Measurements from ENCODE around the gene FNDC10.
"Not testable (repeated sequence)": the region's sequence is repeated elsewhere in the genome, so short reads cannot be mapped to it uniquely, and the experiment has no call there.

The FNDC10 gene

GRCh38 chr1:1602304-1602967 lies 2.5 kb upstream of the FNDC10 start:
- no peak overlapping the region for H3K4me3 ChIP-seq (ENCODE audit: low read length)

GRCh38 chr1:1601564-1602303 lies 1.8 kb upstream of the FNDC10 start:
- H3K4me3 ChIP-seq (ENCODE audit: low read length): no peak overlapping the region
- TF ChIP-seq ZNF274 (IDR thresholded peaks at IDR 0.05; ENCODE audit: low read depth, low read length): no peak

More at GRCh38 chr1:1602304-1602967, 2.5 kb upstream of the FNDC10 start:
- no peak for TF ChIP-seq ZNF274 (IDR thresholded peaks at IDR 0.05; ENCODE audit: low read depth, low read length)

- no peak for TF ChIP-seq ZNF274 (IDR thresholded peaks at IDR 0.05; ENCODE audit: low read depth, low read length)
- no peak overlapping the region for H3K4me3 ChIP-seq (ENCODE audit: low read length)
Observed at GRCh38 chr1:1600861-1601563, 1.1 kb upstream of the FNDC10 start.

- TF ChIP-seq ZNF274 (IDR thresholded peaks at IDR 0.05; ENCODE audit: low read depth, low read length): no peak
- H3K4me3 ChIP-seq (ENCODE audit: low read length): peak overlapping the region; percentile 15; the same call in 1 of the 2 replicates
Observed at GRCh38 chr1:1599030-1599934, 653 bp downstream of the FNDC10 start.

- TF ChIP-seq ZNF274 (IDR thresholded peaks at IDR 0.05; ENCODE audit: low read depth, low read length): no peak
- no peak overlapping the region for H3K4me3 ChIP-seq (ENCODE audit: low read length)
Observed at GRCh38 chr1:1598720-1599029, 1.3 kb downstream of the FNDC10 start.

- TF ChIP-seq ZNF274 (IDR thresholded peaks at IDR 0.05; ENCODE audit: low read depth, low read length): no peak
- H3K4me3 ChIP-seq (ENCODE audit: low read length): no peak overlapping the region
Observed at GRCh38 chr1:1598051-1598719, 1.8 kb downstream of the FNDC10 start.

- H3K4me3 ChIP-seq (ENCODE audit: low read length): no peak overlapping the region
- no peak for TF ChIP-seq ZNF274 (IDR thresholded peaks at IDR 0.05; ENCODE audit: low read depth, low read length)
Observed at GRCh38 chr1:1597275-1597930, 2.5 kb downstream of the FNDC10 start.

GRCh38 chr1:1596493-1597274 lies 3.3 kb downstream of the FNDC10 start:
- TF ChIP-seq ZNF274 (IDR thresholded peaks at IDR 0.05; ENCODE audit: low read depth, low read length): no peak
- no peak overlapping the region for H3K4me3 ChIP-seq (ENCODE audit: low read length)

GRCh38 chr1:1595341-1595740 lies 4.6 kb downstream of the FNDC10 start:
- not testable (repeated sequence) for H3K4me3 ChIP-seq (ENCODE audit: low read length)

- H3K4me3 ChIP-seq (ENCODE audit: low read length): no peak overlapping the region
- TF ChIP-seq ZNF274 (IDR thresholded peaks at IDR 0.05; ENCODE audit: low read depth, low read length): no peak
Observed at GRCh38 chr1:1594602-1595260, 5.2 kb downstream of the FNDC10 start.

- no peak for TF ChIP-seq ZNF274 (IDR thresholded peaks at IDR 0.05; ENCODE audit: low read depth, low read length)
- no peak overlapping the region for H3K4me3 ChIP-seq (ENCODE audit: low read length)
Observed at GRCh38 chr1:1593834-1594601, 5.9 kb downstream of the FNDC10 start.
